SH-SY5Y (cell line): ENCODE measurements around the gene G6PC1.

Experiments
- GATA2 ChIP-seq: IDR thresholded peaks from 2 replicates; pipeline ENCODE4 v1.6.1; 2011; ENCODE audit warnings: mild to moderate bottlenecking, low read depth, low read length
- GATA3 ChIP-seq: IDR thresholded peaks from 2 replicates; pipeline ENCODE4 v1.6.1; 2011; ENCODE audit warnings: low read depth, mild to moderate bottlenecking, low read length, moderate library complexity

- TF ChIP-seq GATA3 (no peak), GATA2 (no peak)
These were observed at the start of gene G6PC1 for GRCh38 chr17:42900460-42901331.
